ENCODE data around the gene HMCN2.

Gene HMCN2

GRCh38 chr9:130421154-130421801 is 155.7 kb downstream of the HMCN2 start:
- TF ChIP-seq, protein P1, sequence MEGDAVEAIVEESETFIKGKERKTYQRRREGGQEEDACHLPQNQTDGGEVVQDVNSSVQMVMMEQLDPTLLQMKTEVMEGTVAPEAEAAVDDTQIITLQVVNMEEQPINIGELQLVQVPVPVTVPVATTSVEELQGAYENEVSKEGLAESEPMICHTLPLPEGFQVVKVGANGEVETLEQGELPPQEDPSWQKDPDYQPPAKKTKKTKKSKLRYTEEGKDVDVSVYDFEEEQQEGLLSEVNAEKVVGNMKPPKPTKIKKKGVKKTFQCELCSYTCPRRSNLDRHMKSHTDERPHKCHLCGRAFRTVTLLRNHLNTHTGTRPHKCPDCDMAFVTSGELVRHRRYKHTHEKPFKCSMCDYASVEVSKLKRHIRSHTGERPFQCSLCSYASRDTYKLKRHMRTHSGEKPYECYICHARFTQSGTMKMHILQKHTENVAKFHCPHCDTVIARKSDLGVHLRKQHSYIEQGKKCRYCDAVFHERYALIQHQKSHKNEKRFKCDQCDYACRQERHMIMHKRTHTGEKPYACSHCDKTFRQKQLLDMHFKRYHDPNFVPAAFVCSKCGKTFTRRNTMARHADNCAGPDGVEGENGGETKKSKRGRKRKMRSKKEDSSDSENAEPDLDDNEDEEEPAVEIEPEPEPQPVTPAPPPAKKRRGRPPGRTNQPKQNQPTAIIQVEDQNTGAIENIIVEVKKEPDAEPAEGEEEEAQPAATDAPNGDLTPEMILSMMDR (IDR thresholded peaks at IDR 0.05) = no peak
- DNase-seq = no peak
- Mint-ChIP-seq H3K27ac (no peak overlapping the region), H3K4me1 (peaks cover 28% of the 10 kb centered on the region), H3K4me3 (no peak overlapping the region), H3K9me3 (peaks cover 9% of the 10 kb centered on the region), H3K36me3 (ENCODE audit: low read depth) (peaks cover 6% of the 10 kb centered on the region), H3K27me3 (ENCODE audit: low read depth, poor library complexity) (peaks cover 55% of the 10 kb centered on the region)

DNA sequence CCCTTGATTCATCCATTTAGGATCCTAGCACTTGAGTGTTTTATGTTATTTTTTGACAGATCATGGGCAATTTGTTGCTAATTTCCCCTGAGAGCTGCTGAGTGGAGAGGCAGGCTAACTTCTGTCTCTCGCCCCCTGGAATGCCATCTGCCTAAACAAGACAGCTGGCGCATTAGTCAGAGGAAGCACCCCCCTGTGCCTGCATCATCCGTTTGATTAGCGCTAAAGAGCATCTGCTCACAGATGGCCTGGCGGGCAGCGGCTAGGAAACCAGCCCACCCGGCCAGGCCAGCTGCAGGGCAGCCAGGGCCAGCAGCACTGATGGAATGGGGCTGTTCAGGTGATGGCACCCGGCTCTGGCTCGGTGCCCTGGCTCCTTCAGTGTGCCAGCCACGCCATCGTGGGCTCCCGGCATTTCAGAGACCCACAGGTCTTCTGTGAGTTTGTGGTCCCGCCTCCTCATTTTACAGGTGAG is 156.3 kb downstream of the HMCN2 start:
- DNase-seq = no peak
- peaks cover 9% of the 10 kb centered on the region for H3K9me3 Mint-ChIP-seq
- H3K4me1 Mint-ChIP-seq = peaks cover 33% of the 10 kb centered on the region
- H3K27ac Mint-ChIP-seq = no peak overlapping the region
- no peak overlapping the region for H3K4me3 Mint-ChIP-seq
- TF ChIP-seq, protein P1 (IDR thresholded peaks at IDR 0.05) = no peak
- H3K27me3 Mint-ChIP-seq (ENCODE audit: low read depth, poor library complexity) = peaks cover 55% of the 10 kb centered on the region
- H3K36me3 Mint-ChIP-seq (ENCODE audit: low read depth) = peaks cover 6% of the 10 kb centered on the region

DNA sequence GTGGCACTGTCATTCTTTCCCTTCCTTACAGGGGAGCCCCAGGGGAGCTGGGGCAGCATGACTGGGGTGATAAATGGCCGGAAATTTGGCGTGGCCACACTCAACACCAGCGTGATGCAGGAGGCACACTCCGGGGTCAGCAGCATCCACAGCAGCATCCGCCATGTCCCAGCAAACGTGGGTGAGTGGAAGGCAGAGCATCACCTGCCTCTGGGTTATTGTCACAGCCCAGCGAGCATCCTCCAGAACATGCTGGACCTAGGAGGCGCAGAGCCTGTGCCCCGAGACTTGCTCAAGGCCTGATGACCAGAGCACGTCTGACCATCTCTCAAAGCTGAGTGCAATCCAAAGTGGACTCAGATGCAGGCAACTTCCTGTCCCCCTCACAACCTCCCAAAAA is 157.0 kb downstream of the HMCN2 start:
- H3K27me3 Mint-ChIP-seq (ENCODE audit: low read depth, poor library complexity) = peaks cover 50% of the 10 kb centered on the region

DNA sequence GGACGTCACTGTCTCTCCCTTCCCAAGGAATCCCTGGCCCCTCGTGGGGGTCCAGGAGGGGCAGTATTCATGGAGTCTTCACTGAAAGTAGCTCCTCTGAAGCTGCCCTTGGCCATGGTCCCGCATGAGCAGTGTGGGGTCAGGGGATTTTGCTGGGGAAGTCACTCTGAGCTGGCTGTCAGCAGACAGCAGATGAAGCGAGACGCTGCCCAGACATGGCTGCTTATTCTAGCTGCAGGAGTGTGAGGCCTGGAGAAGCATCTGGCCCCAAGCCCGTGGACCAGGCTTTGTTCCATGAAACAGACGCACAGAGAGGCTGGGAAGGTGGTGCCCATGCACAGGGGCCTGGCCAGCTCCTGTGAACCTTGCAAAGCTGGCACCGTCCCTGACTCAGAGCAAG is 157.7 kb downstream of the HMCN2 start:
- TF ChIP-seq, protein P1 (IDR thresholded peaks at IDR 0.05) = no peak
- peaks cover 44% of the 10 kb centered on the region for H3K4me1 Mint-ChIP-seq
- H3K9me3 Mint-ChIP-seq = peaks cover 9% of the 10 kb centered on the region
- H3K27ac Mint-ChIP-seq = no peak overlapping the region
- H3K4me3 Mint-ChIP-seq = no peak overlapping the region
- H3K27me3 Mint-ChIP-seq (ENCODE audit: low read depth, poor library complexity) = peaks cover 42% of the 10 kb centered on the region
- no peak for DNase-seq
- H3K36me3 Mint-ChIP-seq (ENCODE audit: low read depth) = peaks cover 6% of the 10 kb centered on the region

More for the DNA sequence above, 157.0 kb downstream of the HMCN2 start:
- Mint-ChIP-seq H3K36me3 (ENCODE audit: low read depth) (peaks cover 6% of the 10 kb centered on the region), H3K4me1 (peaks cover 36% of the 10 kb centered on the region), H3K4me3 (no peak overlapping the region), H3K9me3 (peaks cover 9% of the 10 kb centered on the region), H3K27ac (no peak overlapping the region)
- TF ChIP-seq, protein P1 (IDR thresholded peaks at IDR 0.05) = no peak
- no peak for DNase-seq

GRCh38 chr9:130424595-130425454 is 159.3 kb downstream of the HMCN2 start:
- Mint-ChIP-seq H3K27me3 (ENCODE audit: low read depth, poor library complexity) (peaks cover 28% of the 10 kb centered on the region), H3K27ac (no peak overlapping the region), H3K36me3 (ENCODE audit: low read depth) (peaks cover under 1% of the 10 kb centered on the region), H3K9me3 (peaks cover 3% of the 10 kb centered on the region), H3K4me1 (peaks cover 57% of the 10 kb centered on the region), H3K4me3 (no peak overlapping the region)
- no peak for DNase-seq
- TF ChIP-seq, protein P1 (IDR thresholded peaks at IDR 0.05) = no peak

Measured in nephron progenitor cell (in vitro differentiated cells).